Testis (tissue), 3 donors: Measurements from ENCODE around the gene IKZF5. TPM values are rescaled to one million over a fixed set of nuclear protein-coding genes. Genes with fewer than 3 reads are reported as not detected.

ENCODE experiments used
- DNase-seq: peaks from one replicate; pipeline ENCODE4 v3.0.0-alpha.2; 2019
- H3K27ac ChIP-seq, 2 donors: fragments of 200-600 bp; sonication (generic); one replicate each; pipeline ENCODE4 v1.5.1; 2019
- H3K27me3 ChIP-seq: fragments of 200-600 bp; sonication (generic); one replicate; pipeline ENCODE4 v1.5.1; 2019
- H3K36me3 ChIP-seq: fragments of 200-600 bp; sonication (generic); one replicate; pipeline ENCODE4 v1.5.1; 2017; ENCODE audit warnings: low read depth; ENCODE audit errors: missing control alignments
- H3K4me1 ChIP-seq: fragments of 200-600 bp; sonication (generic); one replicate; pipeline ENCODE4 v1.5.1; 2019
- H3K4me3 ChIP-seq, 2 donors: fragments of 200-600 bp; sonication (generic); one replicate each; pipeline ENCODE4 v1.5.1; 2017 to 2019
- H3K9me3 ChIP-seq: fragments of 200-600 bp; sonication (generic); one replicate; pipeline ENCODE4 v1.5.1; 2017
- CTCF ChIP-seq, 3 experiments: fragments of 450-650 bp in 2 of 3; fragments of 200-600 bp in 1 of 3; sonication (generic) in 1 of 3; IDR thresholded peaks; one replicate each; pipeline ENCODE4 v1.5.1; 2016 to 2019; ENCODE audit warnings: antibody characterized with exemption in 3 of 3, mild to moderate bottlenecking in 2 of 3, moderate library complexity in 1 of 3
- POLR2A ChIP-seq: fragments of 450-650 bp; IDR thresholded peaks from one replicate; pipeline ENCODE4 v1.6.1; 2017; ENCODE audit warnings: antibody characterized with exemption, mild to moderate bottlenecking, moderate library complexity
- WGBS, 2 donors: methylation state at CpG; one replicate each; pipeline ENCODE4 v1.1.5; 2018; 5-methylcytosine and 5-hydroxymethylcytosine counted together
- intact Hi-C: fragments of 100-400 bp; cut with DNase I; formaldehyde crosslinking; loops from one replicate; pipeline ENCODE4 v1.15.1; 2023; ENCODE audit warnings: low total_unique reads
- polyA plus RNA-seq: library from polyadenylated mRNA; stranded (reverse); fragments of 350-450 nt; fragmentation: Illumina TruSeq; extraction: RNeasy Lipid Tissue Mini Kit (QIAGEN cat#74804); gene quantifications from one replicate; pipeline ENCODE4 v1.2.3, GENCODE V29; 2014; ENCODE audit warnings: low read depth, low replicate concordance; ENCODE audit not compliant: insufficient read depth
- total RNA-seq, 2 donors: library from RNA; depleted of rRNA; stranded (reverse); fragments of >200 nt; gene quantifications; one replicate each; pipeline ENCODE4 v1.2.3, GENCODE V29; 2016

Gene IKZF5
- total and polyA plus RNA-seq, 3 donors from 2014 or later = 18.8 to 21.4 (median 21.4) TPM

DNA sequence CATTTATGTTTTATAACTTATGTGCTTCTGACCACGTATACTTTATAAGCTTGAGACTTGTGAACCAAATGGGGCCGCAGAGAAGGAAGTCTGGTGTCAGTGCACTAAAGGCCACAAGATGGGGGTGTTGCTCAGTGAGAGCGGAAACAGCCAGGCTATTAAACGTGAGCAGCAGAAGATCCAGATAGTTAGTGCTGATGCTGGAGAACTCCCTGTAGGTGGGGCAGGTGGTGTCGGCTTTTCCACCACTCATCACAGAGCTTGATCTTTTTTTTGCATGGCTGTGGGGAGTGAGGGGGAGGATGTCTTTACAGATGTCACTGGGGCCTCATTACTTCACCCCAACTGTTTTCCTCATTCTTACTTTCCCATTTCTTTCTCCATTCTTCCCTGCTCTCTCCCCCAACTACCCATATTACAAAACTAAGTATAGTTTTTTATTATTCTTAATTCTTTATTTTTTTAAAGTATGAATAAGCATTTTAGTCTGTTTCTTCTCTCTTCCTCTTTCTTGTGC lies 34.9 kb upstream of the IKZF5 start:
- 19 to 41% methylated on average over 5 of the region's 5 CpGs for WGBS, 2 donors
- intact Hi-C loops = no loop called here
- H3K4me3 ChIP-seq = no peak overlapping the region
- no peak overlapping the region for H3K27ac ChIP-seq
- no peaks in the 10 kb centered on the region for H3K27me3 ChIP-seq
- no peaks in the 10 kb centered on the region for H3K36me3 ChIP-seq
- DNase-seq = peak; percentile 62
- H3K4me1 ChIP-seq = no peaks in the 10 kb centered on the region
- no peaks in the 10 kb centered on the region for H3K9me3 ChIP-seq
- TF ChIP-seq POLR2A (no peak), CTCF (IDR thresholded peaks at IDR 0.05) (peak; percentile 13 to 55 (median 39))

DNA sequence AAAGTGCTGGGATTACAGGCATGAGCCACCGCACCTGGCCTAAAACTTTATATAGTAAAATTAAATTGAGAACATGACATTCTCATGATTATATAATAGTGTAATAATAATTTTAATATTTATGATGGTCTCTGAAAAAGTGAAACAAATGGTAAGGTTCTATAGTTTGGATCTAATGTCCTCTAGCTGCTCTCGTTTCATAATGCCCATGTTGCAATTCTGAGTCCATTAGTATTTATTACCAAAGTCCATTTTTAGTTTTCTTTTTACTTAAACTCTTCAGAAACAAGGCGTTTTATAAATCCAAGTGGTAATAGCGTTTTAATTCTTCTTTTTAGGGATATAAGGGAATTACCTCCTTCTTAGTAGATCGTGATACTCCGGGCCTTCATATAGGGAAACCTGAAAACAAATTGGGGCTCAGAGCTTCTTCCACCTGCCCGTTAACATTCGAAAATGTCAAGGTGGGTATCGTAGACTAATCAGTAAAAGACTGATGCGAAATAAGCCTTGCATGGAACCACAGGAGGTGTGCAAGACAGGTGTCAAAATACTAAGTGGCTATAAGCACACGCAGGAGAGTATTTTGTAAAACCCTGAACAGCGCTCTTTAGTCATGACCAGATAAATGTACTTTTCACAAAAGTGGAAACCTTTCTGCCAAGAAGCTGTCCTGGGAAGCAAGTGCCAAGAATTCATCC lies 34.3 kb upstream of the IKZF5 start:
- DNase-seq = no peak
- Histone ChIP-seq H3K9me3 (no peaks in the 10 kb centered on the region), H3K27ac (no peak overlapping the region), H3K4me3 (no peak overlapping the region), H3K36me3 (no peaks in the 10 kb centered on the region), H3K27me3 (no peaks in the 10 kb centered on the region), H3K4me1 (no peaks in the 10 kb centered on the region)
- TF ChIP-seq CTCF (IDR thresholded peaks at IDR 0.05) (no peak), POLR2A (no peak)
- WGBS, 2 donors = 86% methylated on average over 12 of the region's 12 CpGs
- intact Hi-C loops = no loop called here

GRCh38 chr10:123039632-123039930 lies 31.0 kb upstream of the IKZF5 start:
- H3K9me3 ChIP-seq = no peaks in the 10 kb centered on the region
- no peak for TF ChIP-seq POLR2A
- no peak overlapping the region for H3K4me3 ChIP-seq
- H3K36me3 ChIP-seq = no peaks in the 10 kb centered on the region
- DNase-seq = no peak
- H3K4me1 ChIP-seq = no peaks in the 10 kb centered on the region
- H3K27ac ChIP-seq = no peak overlapping the region
- intact Hi-C loops = no loop called here
- H3K27me3 ChIP-seq = no peaks in the 10 kb centered on the region

- Histone ChIP-seq H3K27ac (no peak overlapping the region), H3K4me3 (no peak overlapping the region), H3K36me3 (no peaks in the 10 kb centered on the region), H3K27me3 (no peaks in the 10 kb centered on the region), H3K9me3 (no peaks in the 10 kb centered on the region), H3K4me1 (no peaks in the 10 kb centered on the region)
- WGBS, 2 donors = 59 to 64% methylated on average over 18 of the region's 18 CpGs
- no peak for TF ChIP-seq POLR2A
- no peak for TF ChIP-seq CTCF (IDR thresholded peaks at IDR 0.05)
- DNase-seq = no peak
- intact Hi-C loops = no loop called here
Measured at GRCh38 chr10:123038782-123039631, 30.4 kb upstream of the IKZF5 start.

DNA sequence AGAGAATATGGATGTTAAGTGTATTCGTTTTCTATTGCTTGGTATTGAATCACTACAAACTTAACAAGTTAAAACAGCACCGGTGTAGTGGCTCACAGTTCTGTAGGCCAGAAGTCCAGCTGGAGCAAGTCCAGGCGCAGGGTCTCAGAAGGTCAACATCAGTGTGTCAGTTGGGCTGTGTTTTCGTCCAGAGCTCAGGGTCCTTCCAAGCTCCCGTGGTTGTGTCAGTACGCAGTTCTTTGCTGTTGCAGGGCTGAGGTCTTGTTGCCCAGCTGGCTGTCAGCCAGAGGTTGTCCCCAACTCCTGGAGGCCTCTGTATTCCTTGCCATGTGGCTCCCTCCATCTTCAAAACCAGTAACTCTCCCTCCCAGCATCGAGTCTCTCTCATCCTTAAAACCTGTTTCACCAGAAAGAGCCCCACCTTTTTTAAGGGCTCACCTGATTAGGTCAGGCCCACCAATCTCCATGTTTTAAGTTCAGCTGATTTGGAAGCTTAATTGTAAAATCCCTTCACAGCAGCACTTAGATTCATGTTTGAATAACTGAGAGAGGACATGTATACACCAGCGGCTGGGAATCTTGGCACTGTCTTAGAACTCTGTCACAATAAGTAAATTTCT lies 27.0 kb upstream of the IKZF5 start:
- Histone ChIP-seq H3K9me3 (no peaks in the 10 kb centered on the region), H3K4me3 (no peak overlapping the region), H3K4me1 (no peaks in the 10 kb centered on the region), H3K36me3 (no peaks in the 10 kb centered on the region), H3K27ac (no peak overlapping the region), H3K27me3 (no peaks in the 10 kb centered on the region)
- intact Hi-C loops = no loop called here
- TF ChIP-seq CTCF (IDR thresholded peaks at IDR 0.05) = no peak
- no peak for TF ChIP-seq POLR2A
- DNase-seq = no peak
- WGBS, 2 donors = 87 to 89% methylated on average over 8 of the region's 8 CpGs
